AG04449 (cell line): ENCODE measurements around the gene OR2T29.
"Not testable (repeated sequence)": the region's sequence is repeated elsewhere in the genome, so short reads cannot be mapped to it uniquely, and the experiment has no call there.

Experiments
- CTCF ChIA-PET: fragments of 350-600 bp; formaldehyde crosslinking; extraction: SDS; loops from one replicate; lab custom pipeline; 2021; ENCODE audit warnings: antibody characterized with exemption; lab: Yijun Ruan, JAX
- POLR2A ChIA-PET: fragments of 400-600, 350-600 bp; formaldehyde crosslinking; extraction: SDS; loops from one replicate; lab custom pipeline; 2020; ENCODE audit warnings: antibody characterized with exemption, inconsistent platforms; lab: Yijun Ruan, JAX
- DNase-seq: peaks from one replicate; pipeline ENCODE4 v3.0.0-alpha.2; 2010; ENCODE audit warnings: low read depth, low spot score
- H3K4me3 ChIP-seq: 2 replicates; pipeline ENCODE4 v1.5.1; 2011; ENCODE audit warnings: low read depth, mild to moderate bottlenecking, control low read depth, low read length
- TF ChIP-seq, protein P1 (sequence below): IDR thresholded peaks from one replicate; pipeline ENCODE4 v1.5.1; 2011; ENCODE audit warnings: mild to moderate bottlenecking, moderate library complexity, low read length, control low read depth, inconsistent platforms; ENCODE audit not compliant: insufficient read depth; ENCODE audit errors: missing control alignments

Gene OR2T29

GRCh38 chr1:248593226-248593625 is 30.7 kb upstream of the OR2T29 start:
- no peak for DNase-seq
- no peak overlapping the region for H3K4me3 ChIP-seq
- ChIA-PET POLR2A (no interaction called here), CTCF (interaction anchor here (1.1 kb wide), 1 partner anchor 24 kb away, joined by 3 read pairs; no protein-coding TSS in a partner anchor)
- TF ChIP-seq, protein P1, sequence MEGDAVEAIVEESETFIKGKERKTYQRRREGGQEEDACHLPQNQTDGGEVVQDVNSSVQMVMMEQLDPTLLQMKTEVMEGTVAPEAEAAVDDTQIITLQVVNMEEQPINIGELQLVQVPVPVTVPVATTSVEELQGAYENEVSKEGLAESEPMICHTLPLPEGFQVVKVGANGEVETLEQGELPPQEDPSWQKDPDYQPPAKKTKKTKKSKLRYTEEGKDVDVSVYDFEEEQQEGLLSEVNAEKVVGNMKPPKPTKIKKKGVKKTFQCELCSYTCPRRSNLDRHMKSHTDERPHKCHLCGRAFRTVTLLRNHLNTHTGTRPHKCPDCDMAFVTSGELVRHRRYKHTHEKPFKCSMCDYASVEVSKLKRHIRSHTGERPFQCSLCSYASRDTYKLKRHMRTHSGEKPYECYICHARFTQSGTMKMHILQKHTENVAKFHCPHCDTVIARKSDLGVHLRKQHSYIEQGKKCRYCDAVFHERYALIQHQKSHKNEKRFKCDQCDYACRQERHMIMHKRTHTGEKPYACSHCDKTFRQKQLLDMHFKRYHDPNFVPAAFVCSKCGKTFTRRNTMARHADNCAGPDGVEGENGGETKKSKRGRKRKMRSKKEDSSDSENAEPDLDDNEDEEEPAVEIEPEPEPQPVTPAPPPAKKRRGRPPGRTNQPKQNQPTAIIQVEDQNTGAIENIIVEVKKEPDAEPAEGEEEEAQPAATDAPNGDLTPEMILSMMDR: no peak

DNA sequence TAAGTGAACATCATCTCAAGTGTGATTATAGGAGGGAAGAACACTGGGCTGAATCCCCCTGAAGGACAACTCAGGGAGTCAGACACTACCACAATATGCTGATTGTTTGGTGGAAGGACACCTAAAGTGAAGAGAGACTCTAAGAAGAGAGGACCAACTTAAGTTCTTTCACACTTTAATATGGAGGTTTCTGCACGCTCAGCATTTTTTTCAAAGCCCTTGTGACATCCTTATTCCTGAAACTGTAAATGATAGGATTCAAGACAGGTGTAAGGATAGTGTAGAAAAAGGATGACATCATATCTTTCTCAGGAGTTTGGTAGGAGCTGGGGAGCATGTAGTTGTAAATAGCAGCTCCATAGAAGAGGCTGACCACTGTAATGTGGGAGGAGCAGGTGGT is 30.1 kb upstream of the OR2T29 start:
- H3K4me3 ChIP-seq: no peak overlapping the region
- ChIA-PET POLR2A (no interaction called here), CTCF (interaction anchor here (1.1 kb wide), 1 partner anchor 25 kb away, joined by 3 read pairs; no protein-coding TSS in a partner anchor)
- no peak for DNase-seq
- TF ChIP-seq, protein P1: no peak

DNA sequence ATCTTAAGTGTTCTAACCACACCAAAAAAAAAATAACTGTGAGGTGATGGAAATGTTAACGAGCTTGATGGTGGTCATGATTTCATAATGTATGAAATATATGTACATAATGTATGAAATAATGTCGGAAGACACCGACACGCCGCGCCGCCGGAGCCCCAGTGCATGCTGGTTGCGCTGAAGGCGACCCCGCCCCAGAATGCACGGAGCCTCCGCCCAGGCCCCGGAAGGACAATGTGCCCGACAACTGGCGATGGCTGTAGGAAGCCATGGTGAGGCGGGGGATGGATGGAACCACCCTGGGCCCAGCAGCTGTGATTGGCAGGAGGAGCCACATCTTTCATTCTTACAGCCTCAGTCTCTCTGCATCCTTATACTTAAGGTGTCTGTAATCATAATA is 27.5 kb upstream of the OR2T29 start:
- POLR2A ChIA-PET: no interaction called here
- TF ChIP-seq, protein P1: no peak
- H3K4me3 ChIP-seq: no peak overlapping the region
- no peak for DNase-seq
- CTCF ChIA-PET: no interaction called here

DNA sequence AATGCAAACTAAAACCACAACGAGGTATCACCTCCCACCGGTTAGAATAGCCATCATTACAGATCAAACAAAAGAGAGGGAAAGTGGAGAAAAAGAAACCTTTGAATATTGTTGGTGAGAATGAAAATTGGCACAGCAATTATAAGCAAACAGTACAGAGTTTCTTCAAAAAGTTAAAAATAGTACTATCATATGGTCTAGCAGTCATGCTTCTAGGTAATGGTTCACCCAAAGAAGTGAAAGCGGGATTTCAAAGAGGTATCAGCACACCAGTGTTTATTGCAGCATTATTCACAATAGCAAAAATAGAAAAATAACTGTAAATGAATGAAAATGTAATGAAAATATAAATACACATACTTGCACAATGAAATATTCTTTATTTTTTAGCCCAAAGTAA is 26.8 kb upstream of the OR2T29 start:
- ChIA-PET POLR2A (no interaction called here), CTCF (no interaction called here)
- no peak for DNase-seq
- TF ChIP-seq, protein P1: no peak
- H3K4me3 ChIP-seq: no peak overlapping the region

DNA sequence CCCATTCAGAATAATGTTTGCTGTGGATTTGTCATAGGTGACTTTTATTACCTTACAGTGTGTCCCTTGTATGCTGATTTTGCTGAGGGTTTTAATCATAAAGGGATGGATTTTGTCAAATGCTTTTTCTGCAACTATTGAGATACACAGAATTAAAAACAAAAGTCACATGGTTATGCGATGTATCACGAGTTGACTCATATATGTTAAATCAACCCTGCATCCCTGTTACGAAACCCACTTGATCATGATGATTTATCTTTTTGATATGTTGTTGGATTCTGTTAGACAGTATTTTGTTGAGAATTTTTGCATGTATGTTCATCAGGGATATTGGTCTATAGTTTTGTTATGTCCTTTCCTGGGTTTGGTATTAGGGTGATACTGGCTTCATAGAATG is 22.7 kb upstream of the OR2T29 start:
- no peak overlapping the region for H3K4me3 ChIP-seq
- CTCF ChIA-PET: no interaction called here
- no peak for DNase-seq
- TF ChIP-seq, protein P1: no peak
- POLR2A ChIA-PET: no interaction called here

GRCh38 chr1:248576260-248576980 is 13.8 kb upstream of the OR2T29 start:
- CTCF ChIA-PET: no interaction called here
- DNase-seq: no peak
- TF ChIP-seq, protein P1: no peak
- POLR2A ChIA-PET: no interaction called here
- no peak overlapping the region for H3K4me3 ChIP-seq

- CTCF ChIA-PET, POLR2A ChIA-PET, DNase-seq, H3K4me3 ChIP-seq: not testable (repeated sequence)
Measured at GRCh38 chr1:248574657-248575056, 12.1 kb upstream of the OR2T29 start, which contains the start of gene OR2T34. Gene OR2T34 (minus strand): TSS chr1:248574757. CDS start chr1:248574757, 0 bp downstream.

- POLR2A ChIA-PET, CTCF ChIA-PET, DNase-seq, H3K4me3 ChIP-seq: not testable (repeated sequence)
Measured at GRCh38 chr1:248573856-248574255, 11.3 kb upstream of the OR2T29 start.

DNA sequence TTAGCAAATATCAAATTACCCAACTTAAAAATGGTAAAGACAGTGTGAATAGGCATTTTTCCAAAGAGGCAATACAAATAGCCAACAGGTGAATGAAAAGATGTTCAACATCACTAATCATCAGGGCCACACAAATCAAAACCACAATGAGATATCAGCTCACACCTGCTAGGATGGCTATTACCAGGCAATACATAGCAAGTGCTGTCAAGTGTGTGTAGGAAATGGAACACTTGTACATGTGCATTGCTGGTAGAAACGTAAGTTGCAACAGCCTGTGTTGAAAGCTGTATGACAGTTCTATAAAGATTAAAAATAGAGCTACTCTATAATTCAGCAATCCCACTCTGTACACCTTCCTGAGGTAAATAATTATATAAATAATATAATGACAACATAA is 9.5 kb upstream of the OR2T29 start:
- DNase-seq, POLR2A ChIA-PET, H3K4me3 ChIP-seq, CTCF ChIA-PET: not testable (repeated sequence)

GRCh38 chr1:248570811-248571210 is 8.2 kb upstream of the OR2T29 start:
- POLR2A ChIA-PET, H3K4me3 ChIP-seq, CTCF ChIA-PET, DNase-seq: not testable (repeated sequence)
